HUES64 (cell line): ENCODE data around the gene CDC42BPG.

Experiments
- H3K27ac ChIP-seq: 2 replicates; pipeline ENCODE4 v1.7.0; 2013; ENCODE audit warnings: low read depth, low read length, inconsistent platforms
- H3K27me3 ChIP-seq: 2 replicates; pipeline ENCODE4 v1.6.1; 2013; ENCODE audit warnings: mild to moderate bottlenecking, low read length; ENCODE audit not compliant: insufficient read depth
- H3K36me3 ChIP-seq: 2 replicates; pipeline ENCODE4 v1.6.1; 2013; ENCODE audit warnings: mild to moderate bottlenecking, low read length; ENCODE audit not compliant: insufficient read depth
- H3K4me1 ChIP-seq: 2 replicates; pipeline ENCODE4 v1.6.1; 2013; ENCODE audit warnings: mild to moderate bottlenecking, low read length, moderate library complexity; ENCODE audit not compliant: insufficient read depth
- H3K4me3 ChIP-seq: 2 replicates; pipeline ENCODE4 v1.5.1; 2013; ENCODE audit warnings: mild to moderate bottlenecking, low read length, moderate library complexity
- H3K9ac ChIP-seq: 2 replicates; pipeline ENCODE4 v1.6.1; 2013; ENCODE audit warnings: mild to moderate bottlenecking, low read depth, low read length
- H3K9me3 ChIP-seq: 2 replicates; pipeline ENCODE4 v1.6.1; 2013; ENCODE audit warnings: low read depth, low read length; ENCODE audit not compliant: insufficient read depth
- WGBS: fragments of 150-250, 120-280 bp; methylation state at CpG from one replicate; pipeline ENCODE4 v1.1.7; 2013; ENCODE audit warnings: missing lambda C conversion rate; 5-methylcytosine and 5-hydroxymethylcytosine counted together

CDC42BPG gene

GRCh38 chr11:64799623-64800302 lies 44.7 kb downstream of the CDC42BPG start:
- Histone ChIP-seq H3K27ac (no peak overlapping the region), H3K4me1 (peaks cover 5% of the 10 kb centered on the region; the same call in 1 of the 2 replicates), H3K9ac (no peak overlapping the region), H3K9me3 (no peaks in the 10 kb centered on the region), H3K27me3 (no peaks in the 10 kb centered on the region), H3K4me3 (no peak overlapping the region), H3K36me3 (peaks cover 7% of the 10 kb centered on the region; the same call in 1 of the 2 replicates)
- WGBS: 92% methylated on average over 14 of the region's 14 CpGs

GRCh38 chr11:64799256-64799622 lies 45.2 kb downstream of the CDC42BPG start:
- H3K9me3 ChIP-seq: no peaks in the 10 kb centered on the region
- H3K36me3 ChIP-seq: 0 out of 2 replicates have a peak, but pooled peaks cover 3% of the 10 kb centered on the region
- WGBS: 91% methylated on average over 7 of the region's 7 CpGs
- H3K9ac ChIP-seq: no peak overlapping the region
- no peak overlapping the region for H3K27ac ChIP-seq
- H3K27me3 ChIP-seq: no peaks in the 10 kb centered on the region
- peaks cover 4% of the 10 kb centered on the region; the same call in 1 of the 2 replicates for H3K4me1 ChIP-seq
- no peak overlapping the region for H3K4me3 ChIP-seq

- no peaks in the 10 kb centered on the region for H3K4me1 ChIP-seq
- H3K36me3 ChIP-seq: 0 out of 2 replicates have a peak, but pooled peaks cover 3% of the 10 kb centered on the region
- H3K27ac ChIP-seq: no peak overlapping the region
Measured at GRCh38 chr11:64796757-64797541, 47.5 kb downstream of the CDC42BPG start.

GRCh38 chr11:64796047-64796756 lies 48.3 kb downstream of the CDC42BPG start:
- WGBS: 94% methylated on average over 19 of the region's 19 CpGs

More at GRCh38 chr11:64796757-64797541, 47.5 kb downstream of the CDC42BPG start:
- no peaks in the 10 kb centered on the region for H3K9me3 ChIP-seq
- 94% methylated on average over 17 of the region's 19 CpGs for WGBS
- no peak overlapping the region for H3K4me3 ChIP-seq
- H3K9ac ChIP-seq: no peak overlapping the region
- H3K27me3 ChIP-seq: no peaks in the 10 kb centered on the region

GRCh38 chr11:64794526-64794925 lies 49.9 kb downstream of the CDC42BPG start:
- Histone ChIP-seq H3K9ac (no peak overlapping the region), H3K4me1 (no peaks in the 10 kb centered on the region), H3K27ac (no peak overlapping the region), H3K27me3 (no peaks in the 10 kb centered on the region), H3K4me3 (no peak overlapping the region), H3K36me3 (peaks cover 4% of the 10 kb centered on the region; the same call in 1 of the 2 replicates), H3K9me3 (no peaks in the 10 kb centered on the region)
- WGBS: 92% methylated on average over 10 of the region's 10 CpGs

More at GRCh38 chr11:64796047-64796756, 48.3 kb downstream of the CDC42BPG start:
- H3K36me3 ChIP-seq: 0 out of 2 replicates have a peak, but pooled peaks cover 3% of the 10 kb centered on the region
- no peak overlapping the region for H3K9ac ChIP-seq
- no peaks in the 10 kb centered on the region for H3K4me1 ChIP-seq
- H3K27ac ChIP-seq: no peak overlapping the region
- H3K27me3 ChIP-seq: no peaks in the 10 kb centered on the region
- no peaks in the 10 kb centered on the region for H3K9me3 ChIP-seq
- no peak overlapping the region for H3K4me3 ChIP-seq

- Histone ChIP-seq H3K9me3 (no peaks in the 10 kb centered on the region), H3K4me3 (no peak overlapping the region), H3K27me3 (no peaks in the 10 kb centered on the region), H3K36me3 (peaks cover 10% of the 10 kb centered on the region; the same call in 1 of the 2 replicates), H3K27ac (no peak overlapping the region), H3K9ac (no peak overlapping the region), H3K4me1 (no peaks in the 10 kb centered on the region)
- 94% methylated on average over 10 of the region's 11 CpGs for WGBS
Measured at GRCh38 chr11:64793271-64794160, 50.9 kb downstream of the CDC42BPG start.

GRCh38 chr11:64792482-64792881 lies 52.0 kb downstream of the CDC42BPG start:
- Histone ChIP-seq H3K36me3 (peaks cover 10% of the 10 kb centered on the region; the same call in 1 of the 2 replicates), H3K4me3 (no peak overlapping the region), H3K4me1 (no peaks in the 10 kb centered on the region), H3K9ac (no peak overlapping the region), H3K27ac (no peak overlapping the region), H3K27me3 (no peaks in the 10 kb centered on the region), H3K9me3 (no peaks in the 10 kb centered on the region)
- WGBS: 92% methylated on average over 4 of the region's 4 CpGs

- peaks cover 6% of the 10 kb centered on the region; the same call in 1 of the 2 replicates for H3K36me3 ChIP-seq
- no peaks in the 10 kb centered on the region for H3K27me3 ChIP-seq
- H3K4me1 ChIP-seq: no peaks in the 10 kb centered on the region
- H3K4me3 ChIP-seq: no peak overlapping the region
- 96% methylated on average over 14 of the region's 14 CpGs for WGBS
- no peaks in the 10 kb centered on the region for H3K9me3 ChIP-seq
- H3K9ac ChIP-seq: no peak overlapping the region
- H3K27ac ChIP-seq: no peak overlapping the region
Measured at GRCh38 chr11:64791781-64792291, 52.6 kb downstream of the CDC42BPG start.

GRCh38 chr11:64790205-64791095 lies 54.0 kb downstream of the CDC42BPG start:
- H3K27ac ChIP-seq: no peak overlapping the region
- peaks cover 6% of the 10 kb centered on the region; the same call in 1 of the 2 replicates for H3K36me3 ChIP-seq
- no peaks in the 10 kb centered on the region for H3K9me3 ChIP-seq
- no peak overlapping the region for H3K9ac ChIP-seq
- no peaks in the 10 kb centered on the region for H3K27me3 ChIP-seq
- no peak overlapping the region for H3K4me3 ChIP-seq
- no peaks in the 10 kb centered on the region for H3K4me1 ChIP-seq
- WGBS: 88% methylated on average over 25 of the region's 25 CpGs
